GF-D8 (cell line): Measurements from ENCODE around the gene SLC29A3.

Source experiments
- DNase-seq: peaks from one replicate; lab custom pipeline; 2025; lab: John Stamatoyannopoulos, UW

The SLC29A3 gene

DNA sequence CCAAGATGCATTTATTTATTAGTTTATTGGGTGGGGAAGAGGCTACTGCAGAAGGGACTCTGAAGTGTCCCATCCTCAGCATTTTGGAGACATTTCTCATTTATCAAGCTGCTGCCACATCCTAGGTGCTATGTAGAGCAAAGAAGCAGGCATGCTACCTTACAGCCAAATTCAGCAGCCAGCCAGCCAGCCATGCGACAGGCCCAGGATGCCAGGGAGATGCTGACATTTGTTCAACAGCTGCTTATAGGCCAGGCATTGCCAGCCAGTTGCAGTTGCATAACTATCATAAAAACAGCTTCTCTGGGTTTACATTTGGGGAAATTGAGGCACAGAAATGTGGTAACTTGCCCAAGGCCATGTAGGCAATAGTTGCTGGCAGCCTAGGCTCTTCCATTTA, 2.3 kb downstream of the SLC29A3 start:
- DNase-seq: no peak

DNA sequence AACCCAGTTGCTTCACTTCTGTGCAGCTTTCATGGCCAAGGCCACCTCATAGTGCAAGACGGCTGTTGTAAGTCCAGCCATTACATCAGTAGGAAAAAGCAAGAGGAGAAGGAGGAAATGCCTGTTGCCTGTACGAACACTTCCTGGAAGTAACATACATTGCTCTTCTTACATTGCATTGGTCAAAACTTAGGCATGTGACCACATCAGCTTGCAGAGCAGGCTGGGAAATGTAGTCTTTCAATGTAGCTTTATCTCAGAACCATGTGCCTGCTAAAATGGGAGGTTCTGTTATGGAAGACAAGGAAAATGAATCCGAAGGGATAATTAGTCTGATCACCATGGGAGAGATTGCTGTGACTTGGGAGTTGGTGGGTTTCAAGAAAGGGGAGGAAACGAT, 4.3 kb downstream of the SLC29A3 start:
- no peak for DNase-seq

DNA sequence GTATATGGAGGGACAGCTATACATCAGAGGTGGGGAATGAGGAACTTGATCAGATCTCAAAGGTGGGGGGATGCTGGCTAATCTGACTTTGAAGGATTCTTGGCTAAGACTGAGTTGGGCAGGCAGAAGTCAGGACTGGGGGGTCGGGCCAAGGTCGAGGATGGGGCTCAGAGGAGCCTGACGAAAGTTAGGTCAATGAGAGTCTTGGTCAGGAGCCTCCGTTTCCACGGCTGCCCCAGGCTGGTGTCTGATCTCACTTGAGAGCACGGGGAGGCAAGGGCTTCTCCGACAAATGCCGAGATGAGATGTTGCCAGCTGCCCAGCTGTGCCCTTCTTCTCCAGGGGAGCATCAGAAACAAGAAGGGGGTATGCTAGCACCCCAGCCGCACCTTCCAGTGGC, 5.7 kb downstream of the SLC29A3 start:
- DNase-seq: no peak

DNA sequence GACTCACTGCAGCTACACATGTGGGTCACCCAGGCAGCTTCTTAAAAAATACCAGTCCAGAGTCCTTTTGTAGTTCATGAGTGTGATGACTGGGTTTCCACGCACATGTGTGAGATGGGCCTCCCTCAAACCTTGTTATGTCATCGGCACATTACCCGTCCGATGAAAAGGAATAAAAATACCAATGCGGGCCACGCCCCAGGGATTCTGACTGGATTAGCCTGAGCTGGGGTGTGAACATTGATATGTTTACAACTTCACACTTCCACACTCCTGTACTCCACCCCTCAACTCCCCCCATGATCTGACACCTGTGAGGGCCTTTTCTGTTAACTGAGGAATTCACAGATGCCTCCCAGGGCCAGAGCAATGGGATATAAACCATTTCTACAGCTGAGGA, 6.2 kb downstream of the SLC29A3 start:
- DNase-seq: no peak

DNA sequence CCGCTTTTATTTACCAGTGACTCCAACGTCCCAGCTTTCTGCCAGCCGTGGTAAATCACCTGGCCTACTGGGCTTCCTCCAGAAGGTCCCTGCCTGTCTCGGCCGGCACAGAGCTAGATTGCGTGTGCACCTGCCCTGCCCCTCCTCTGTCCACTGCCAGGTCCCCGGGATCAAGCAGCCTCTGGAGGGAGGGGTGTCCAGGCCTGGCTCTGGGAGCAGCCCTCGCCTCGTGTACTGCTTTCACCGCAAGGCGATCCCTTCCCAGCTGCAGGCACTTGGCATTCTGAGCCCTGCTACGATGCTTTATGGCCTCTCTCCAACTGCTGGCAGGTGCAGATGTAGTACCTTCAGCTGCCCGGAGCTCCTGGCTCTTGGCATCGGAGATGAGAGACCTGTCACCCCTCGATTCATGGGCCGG, 7.4 kb downstream of the SLC29A3 start:
- DNase-seq: no peak

DNA sequence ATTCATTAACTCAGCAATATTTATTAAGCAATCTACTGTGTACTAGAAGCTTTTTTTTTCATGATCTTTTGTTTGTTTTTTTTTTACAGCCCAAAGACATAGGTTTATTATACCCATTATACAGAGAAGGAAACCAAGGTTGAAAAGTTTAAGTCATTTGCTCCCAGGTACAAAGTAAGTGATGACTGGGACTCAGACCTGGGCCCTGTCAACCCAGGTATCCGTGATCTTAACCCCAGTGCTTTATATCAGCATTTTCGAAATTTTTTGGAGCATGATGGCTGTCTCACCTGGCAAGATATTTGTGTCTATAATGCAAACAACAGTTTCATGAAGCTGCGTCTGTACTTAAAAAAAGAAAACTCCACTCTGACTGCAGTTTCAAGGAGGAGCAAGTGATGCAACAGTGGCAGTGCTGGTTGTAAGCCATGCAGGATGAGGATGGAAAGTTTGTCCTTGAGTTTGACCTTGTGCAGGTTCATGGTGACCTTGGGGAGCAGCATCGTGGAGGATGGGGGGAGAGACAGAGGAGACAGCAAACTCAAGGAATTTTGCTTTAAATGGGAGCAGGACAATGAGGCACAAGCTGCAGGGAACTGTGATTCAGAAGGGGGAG, 11.8 kb downstream of the SLC29A3 start:
- no peak for DNase-seq

DNA sequence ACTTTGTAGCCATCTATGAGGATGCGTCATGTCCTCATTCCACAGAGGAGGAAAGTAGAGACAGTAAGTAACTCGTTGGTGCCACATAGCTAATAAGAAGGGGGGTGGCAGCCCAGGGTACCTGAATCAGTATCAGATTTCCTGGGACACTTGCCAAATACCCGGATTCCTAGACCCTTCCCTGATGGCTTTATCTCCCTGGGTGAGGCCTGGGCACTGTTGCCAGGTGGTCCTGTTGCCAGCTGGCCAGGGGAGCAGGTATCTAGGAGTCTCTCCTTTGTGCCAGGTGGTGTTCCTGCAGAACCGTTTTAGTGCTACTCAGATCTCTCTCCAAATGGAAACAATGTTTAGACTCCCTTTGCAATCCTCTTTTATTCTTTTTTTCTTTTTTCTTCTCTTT, 12.7 kb downstream of the SLC29A3 start:
- no peak for DNase-seq

DNA sequence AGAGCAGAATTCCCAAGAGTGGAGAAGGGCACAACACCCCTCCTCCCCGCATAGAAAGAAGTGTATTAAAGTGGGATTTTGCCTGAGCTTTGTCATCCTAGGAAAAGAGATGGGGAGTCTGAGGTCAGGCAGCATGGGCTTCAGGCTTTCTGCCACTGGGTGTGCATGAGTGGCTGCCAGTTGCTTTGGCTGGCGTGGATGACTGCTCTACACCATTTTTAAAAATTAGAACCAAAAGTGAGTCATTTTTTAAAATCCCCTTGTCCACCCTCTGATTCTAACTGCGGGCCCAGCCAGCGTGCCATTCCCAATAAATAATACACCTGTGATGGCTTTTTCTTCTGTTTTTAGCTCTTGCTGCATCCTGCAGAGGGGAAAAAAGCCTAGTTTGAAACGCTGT, 13.4 kb downstream of the SLC29A3 start:
- no peak for DNase-seq

DNA sequence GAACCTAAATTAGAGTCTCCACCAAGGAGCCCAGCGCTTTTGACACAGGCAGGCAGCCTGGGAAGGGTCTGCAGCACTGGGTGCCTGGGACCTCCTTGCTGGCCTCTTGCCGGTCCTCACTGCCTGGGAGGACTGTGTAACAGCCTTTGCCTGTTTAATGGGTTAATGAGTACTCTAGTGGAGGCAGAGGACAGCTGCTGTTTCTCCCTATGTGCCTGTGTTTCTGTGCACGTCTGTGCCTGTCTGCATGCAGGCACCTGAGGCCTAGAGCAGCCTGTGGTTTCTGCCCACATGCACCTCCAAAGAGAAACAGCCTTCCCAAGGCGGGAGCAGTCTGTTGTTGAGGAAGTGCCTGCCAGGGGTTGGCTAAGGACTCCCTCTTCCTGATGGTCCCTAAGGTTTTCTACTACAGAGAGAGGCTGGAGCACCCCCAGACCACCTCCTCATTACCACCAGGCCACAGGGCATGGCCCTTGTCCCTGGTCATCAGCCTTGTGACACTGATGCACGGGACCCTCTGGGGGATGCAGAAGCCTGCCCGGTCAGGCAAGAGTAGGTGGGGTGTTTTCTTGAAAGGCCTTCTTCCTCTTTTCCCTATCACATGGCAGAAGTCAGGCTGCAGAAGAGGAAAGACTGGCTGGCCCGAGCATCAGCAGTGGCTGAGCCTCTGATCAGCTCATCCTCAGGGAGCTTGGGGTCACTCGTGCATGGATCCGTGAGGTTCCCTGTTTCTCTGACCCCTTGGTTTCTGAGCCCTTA, 14.2 kb downstream of the SLC29A3 start:
- DNase-seq: peak; percentile 28

DNA sequence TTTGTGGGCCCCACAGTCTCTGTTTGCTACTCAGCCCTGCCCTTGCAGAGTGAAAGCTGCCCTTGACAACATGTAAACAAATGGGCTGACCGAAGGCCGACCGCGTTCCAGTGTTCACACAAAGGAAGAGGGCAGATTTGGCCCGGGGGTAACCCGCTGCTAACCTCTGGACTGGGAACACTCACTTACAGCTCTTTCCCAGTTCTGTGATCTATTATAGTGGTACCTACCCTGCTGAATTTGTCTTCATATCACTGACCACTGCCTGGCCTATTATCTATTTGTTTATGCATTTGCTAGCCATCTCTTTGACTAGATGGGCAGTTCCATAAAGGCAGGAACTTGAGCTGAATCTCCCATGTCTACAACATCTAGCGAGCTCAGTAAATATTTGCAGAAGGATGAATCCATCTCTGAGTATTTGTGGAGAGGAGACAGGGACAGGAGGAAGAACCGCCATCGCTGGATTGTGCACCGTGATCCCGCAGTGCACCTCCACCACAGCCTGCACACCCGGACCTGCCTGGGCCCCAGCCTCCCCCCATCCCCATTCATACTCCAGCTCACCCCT, 15.2 kb downstream of the SLC29A3 start:
- no peak for DNase-seq

DNA sequence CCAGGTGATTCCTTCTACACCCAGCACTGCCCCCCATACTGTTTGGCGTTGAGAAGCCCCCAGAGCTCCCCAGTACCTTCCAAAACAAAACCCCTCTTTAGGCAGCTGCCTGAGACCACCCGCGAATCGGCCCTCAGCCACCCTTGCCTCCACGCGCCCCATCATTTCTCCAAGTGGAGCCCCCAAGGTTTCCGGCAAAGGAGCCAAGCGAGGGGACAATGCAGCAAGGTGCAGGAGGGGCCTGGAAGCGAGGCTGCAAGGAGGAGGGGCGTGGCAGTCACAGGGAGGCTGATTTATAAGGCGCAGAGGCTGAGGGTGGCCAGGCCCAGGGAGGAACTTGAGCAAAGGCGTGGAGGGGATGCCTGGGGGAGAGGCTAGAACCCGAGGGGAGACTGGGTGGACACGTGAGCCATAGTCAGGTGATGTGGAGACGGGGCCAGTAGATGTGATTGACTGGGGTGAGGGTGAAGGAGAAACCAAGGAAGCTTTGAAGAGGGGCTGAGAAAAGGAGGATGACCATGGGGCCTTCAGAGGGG, 16.2 kb downstream of the SLC29A3 start:
- DNase-seq: no peak

DNA sequence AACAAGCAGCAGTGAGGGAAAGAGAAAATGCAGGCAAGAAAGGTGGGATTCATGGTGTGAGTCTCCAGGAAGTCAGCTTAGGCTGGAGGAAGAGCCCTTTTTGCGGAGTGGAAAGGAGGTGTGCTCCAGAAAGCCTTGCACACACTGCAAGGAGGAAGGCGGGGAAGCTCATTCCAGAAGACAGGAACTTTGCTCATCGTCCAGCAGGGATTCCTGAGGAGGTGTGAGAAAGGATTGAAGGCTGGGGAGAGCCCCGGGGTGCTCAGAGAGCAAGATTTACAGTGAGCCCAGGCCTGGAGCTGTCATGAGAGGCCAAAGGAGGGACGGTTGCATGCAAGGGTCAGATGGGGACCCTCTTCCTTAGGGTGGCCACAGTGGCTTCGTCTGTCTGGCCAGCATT, 17.6 kb downstream of the SLC29A3 start:
- no peak for DNase-seq

DNA sequence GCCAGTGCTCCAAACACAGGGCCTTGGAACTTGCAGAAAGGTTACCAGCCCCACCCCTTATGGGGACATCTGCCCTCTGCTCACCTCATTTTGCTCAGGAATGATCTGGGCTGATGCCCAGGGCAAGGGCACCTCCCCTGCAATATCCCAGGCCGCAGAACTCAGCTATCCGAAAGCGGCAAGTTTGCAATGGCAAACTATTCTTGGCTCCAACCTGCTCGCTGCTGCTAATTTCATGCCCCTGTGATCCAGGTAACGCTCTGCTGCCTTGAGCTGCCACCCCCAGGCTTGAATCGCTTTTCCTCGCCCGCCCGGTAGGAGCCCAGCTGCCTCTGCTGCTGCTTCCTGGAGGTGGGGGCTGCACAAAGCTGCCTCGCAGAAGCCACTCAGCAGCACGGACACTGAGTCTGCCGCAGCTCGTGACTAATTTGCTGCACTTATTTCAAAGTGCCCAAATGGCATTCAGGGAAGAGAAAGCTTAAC, 18.2 kb downstream of the SLC29A3 start:
- no peak for DNase-seq

DNA sequence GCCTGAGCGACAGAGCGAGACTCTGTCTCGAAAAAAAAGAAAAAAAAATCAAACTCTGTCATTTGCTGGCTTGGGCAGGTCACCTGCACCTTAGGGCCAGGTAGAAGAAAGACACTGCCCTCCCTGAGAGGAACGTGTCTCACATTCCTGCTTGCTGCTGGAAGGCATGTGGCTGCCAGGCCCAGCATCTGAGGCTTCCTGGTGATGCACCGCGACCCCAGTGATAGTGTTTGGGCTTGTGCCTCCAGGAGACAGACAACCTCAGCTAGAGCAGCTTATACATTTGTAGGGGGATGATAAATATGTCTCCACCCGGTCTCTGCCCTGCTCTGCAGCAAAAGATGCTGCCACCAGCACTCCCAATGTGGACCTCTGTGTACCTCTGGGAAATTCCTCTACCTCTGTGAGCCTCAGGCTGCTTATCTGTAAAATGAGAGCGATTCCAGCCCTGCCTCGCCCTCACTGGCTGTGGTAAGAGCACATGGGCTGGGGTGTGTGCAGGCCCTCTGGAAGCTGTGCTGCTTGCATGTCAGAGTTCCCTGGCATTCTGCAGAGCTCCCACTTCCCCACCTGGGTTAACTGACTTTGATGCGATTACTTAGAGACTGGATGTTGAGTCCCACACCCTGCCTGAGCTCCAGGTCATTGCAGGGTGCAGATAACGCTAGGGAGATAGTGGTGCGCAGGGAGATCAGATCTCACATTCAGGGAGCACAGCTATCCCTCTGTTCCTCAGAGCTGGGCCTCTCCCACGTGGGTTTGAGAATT, 19.9 kb downstream of the SLC29A3 start:
- no peak for DNase-seq

DNA sequence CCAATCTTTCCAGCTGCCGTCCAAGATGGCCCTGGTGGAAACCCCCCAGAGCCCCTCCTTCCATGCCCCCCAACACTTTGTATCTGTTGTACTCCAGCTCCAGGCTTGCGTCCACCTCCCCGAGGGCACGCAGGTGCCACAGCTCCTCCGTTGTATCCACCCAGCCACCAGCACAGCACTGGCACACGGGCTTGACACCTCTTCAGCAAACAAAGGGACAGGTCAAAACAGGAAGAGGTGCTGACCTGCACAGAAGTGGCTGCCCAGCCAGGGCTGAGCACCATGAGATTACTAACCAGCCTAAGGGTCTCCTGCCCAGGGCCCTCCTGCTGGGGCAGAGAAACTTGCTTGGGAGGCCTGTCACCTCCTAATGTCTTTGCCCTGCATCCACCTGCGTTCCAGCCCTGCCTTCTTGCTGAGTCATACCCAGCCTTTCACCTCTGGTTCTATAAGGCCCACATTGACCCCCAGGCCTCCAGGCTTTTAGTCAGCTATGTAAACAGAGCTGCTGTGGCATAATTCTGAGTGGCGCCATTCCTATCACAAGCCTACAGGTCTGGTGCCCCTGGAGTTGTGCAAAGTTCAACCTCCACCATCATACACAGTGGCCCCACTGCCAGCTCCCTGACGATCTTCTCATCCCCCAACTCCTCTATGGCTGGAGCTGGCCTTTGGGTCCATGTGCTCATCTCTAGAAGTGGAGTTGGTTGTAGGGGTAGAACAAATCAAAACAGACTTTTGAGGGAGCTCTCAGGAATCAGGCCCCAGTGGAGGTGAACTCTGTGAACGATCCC, 20.9 kb downstream of the SLC29A3 start:
- no peak for DNase-seq

DNA sequence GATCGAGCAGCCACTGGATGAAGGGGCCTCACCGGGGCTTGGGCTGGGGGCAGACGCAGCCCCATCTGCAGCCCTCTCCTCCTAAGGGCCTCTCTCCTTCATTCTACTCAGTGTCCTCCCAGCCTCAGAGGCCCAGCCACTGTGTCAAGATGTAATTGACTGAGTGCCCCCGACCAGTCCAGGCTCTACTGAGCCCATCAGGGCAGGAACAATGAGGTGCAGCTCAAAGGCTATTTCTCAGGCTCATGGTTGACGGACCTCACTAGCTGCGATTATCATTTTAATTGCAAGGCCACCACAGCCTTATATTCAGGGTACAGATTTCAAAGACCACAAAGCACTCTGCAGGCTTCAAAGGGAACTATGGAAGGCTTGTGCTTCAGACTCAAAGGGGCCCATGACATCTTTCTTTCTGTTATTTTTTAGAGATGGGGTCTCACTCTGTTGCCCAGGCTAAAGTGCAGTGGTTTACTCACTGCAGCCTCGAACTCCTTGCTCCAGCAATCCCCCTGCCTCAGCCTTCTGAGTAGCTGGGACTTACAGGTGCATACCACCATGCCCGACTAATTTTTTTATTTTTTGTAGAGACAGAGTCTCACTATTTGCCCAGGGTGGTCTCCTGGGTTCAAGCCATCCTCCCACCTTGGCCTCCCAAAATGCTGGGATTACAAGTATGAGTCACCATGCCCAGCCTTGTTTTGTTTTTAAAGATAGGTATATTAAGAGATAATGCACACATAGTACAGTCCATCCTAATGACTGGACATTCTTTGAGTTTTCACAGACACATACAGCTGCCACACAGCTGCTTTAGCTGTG, 23.7 kb downstream of the SLC29A3 start:
- DNase-seq: no peak

DNA sequence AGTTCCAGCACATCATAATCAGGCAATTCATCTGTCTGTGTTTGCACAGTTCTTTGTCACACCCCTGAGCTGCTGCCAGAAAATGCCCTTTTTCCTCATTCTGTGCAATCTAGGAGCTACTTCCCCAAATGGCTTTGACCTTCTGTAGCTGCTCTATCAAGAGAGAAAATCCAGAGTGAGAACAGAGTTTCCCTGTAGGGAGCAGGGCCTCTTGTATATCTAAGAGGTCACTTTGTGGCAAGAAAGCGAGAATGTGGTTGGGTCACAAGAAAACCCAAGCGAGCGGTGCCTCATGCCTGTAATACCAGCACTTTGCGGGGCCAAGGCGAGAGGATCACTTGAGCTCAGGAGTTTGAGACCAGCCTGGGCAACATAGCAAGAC, 24.3 kb downstream of the SLC29A3 start:
- DNase-seq: no peak

DNA sequence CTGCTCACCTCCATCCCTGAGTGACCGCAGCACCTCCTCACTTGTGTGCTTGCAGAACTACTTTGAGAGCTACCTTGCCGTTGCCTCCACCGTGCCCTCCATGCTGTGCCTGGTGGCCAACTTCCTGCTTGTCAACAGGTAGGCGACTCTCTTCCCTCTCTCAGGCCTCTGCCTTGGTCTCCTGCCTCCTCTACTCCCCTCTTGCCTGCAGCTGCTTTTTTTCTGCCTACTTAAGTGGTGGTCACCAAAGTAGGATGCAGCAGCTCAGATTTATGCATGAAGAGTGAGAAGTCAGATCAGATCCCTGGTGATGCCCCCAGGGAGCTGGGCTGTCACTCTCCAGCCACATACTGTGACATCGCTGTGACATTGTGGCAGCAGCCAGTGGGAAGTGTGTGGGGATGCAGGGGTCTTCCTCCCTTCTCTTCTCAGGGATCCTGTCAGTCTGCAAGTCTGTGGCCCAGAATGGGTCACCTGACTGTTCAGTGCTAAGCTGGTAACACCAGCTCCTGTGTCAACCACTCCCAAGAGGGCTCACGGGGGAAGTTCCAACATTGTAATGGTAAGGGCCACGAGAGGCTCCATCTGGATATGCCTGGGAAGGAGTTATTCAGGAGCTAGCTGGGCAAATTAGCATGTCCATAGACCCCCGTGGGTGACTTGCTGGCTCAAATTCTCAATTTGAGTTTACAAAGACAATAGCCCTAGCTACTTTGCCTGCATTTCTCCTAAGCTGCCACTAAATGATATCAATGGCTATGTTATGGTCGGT, 25.3 kb downstream of the SLC29A3 start:
- DNase-seq: no peak

DNA sequence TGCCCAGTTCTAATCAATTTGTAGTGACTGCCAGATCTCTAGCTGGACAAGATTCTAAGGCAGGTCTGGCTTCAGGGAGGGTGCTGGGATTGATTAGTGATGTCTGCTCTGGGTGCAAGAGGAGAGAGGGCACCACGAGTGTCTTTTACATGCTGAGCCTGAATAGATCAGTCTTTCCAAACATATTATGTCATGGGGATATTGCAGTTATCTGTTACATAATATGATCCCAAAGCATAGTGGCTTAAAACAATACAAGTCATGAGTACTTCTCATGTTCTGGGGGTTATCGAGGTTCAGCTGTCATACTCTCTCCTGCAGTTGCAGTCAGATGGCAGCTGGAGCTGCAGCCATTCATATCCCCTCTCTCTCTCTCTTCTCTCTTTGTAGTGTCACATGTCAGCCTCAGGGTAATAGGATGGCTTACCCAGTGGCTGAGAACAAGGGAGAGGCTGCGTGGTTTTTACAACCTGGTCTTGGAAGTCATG, 26.0 kb downstream of the SLC29A3 start:
- no peak for DNase-seq

DNA sequence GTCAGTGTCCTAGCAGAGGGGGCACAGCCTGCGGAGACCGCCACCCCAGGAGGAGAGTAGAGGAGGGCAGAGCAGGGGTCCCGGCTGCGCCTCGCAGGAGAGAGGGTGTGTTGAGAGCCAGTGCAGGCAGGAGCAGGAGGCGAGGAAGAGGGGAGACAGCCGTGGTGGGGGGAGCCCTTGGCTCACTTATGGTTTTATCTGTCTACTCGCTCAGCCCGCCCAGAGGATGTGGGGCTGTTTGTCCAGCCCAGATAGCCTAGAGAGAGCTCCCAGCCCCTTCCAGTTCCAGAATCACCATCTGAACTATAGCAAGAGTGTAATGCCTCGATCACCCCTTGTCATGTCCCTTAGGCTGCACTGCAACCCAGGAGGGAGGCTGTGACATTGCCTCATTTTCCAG, 26.6 kb downstream of the SLC29A3 start:
- DNase-seq: no peak
